ENCODE measurements around the gene PPP2R3A.
"Not testable (repeated sequence)": the region's sequence is repeated elsewhere in the genome, so short reads cannot be mapped to it uniquely, and the experiment has no call there.

Gene PPP2R3A

DNA sequence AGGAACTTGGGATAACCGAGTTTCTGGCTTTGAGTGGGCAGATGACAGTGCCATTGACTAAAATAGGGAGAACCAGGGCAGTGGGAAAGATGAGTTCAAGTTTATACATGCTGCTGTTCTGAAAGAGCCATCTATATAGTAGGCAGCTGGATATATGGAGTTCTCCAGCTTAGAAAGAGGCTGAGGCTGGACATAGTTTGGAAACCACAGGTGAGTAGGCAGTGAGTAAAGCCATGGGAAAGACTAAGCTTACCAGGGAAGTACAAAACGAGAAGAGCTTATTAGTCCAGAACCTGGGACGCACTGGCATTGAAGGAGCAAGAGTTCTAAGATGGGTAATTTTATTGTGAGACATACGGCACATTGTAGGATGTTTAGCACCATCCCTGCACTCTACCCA is 176.4 kb downstream of the PPP2R3A start:
- no peaks in the 10 kb centered on the region for H3K9me3 Mint-ChIP-seq
- peaks cover 4% of the 10 kb centered on the region for H3K27me3 Mint-ChIP-seq (ENCODE audit: low read depth, poor library complexity)
- H3K36me3 Mint-ChIP-seq (ENCODE audit: low read depth), result peaks cover 32% of the 10 kb centered on the region
- H3K27ac Mint-ChIP-seq, result peak overlapping the region; percentile 4
- DNase-seq, result no peak
- no peak overlapping the region for H3K4me3 Mint-ChIP-seq
- peaks cover under 1% of the 10 kb centered on the region for H3K4me1 Mint-ChIP-seq
- TF ChIP-seq, protein P1, sequence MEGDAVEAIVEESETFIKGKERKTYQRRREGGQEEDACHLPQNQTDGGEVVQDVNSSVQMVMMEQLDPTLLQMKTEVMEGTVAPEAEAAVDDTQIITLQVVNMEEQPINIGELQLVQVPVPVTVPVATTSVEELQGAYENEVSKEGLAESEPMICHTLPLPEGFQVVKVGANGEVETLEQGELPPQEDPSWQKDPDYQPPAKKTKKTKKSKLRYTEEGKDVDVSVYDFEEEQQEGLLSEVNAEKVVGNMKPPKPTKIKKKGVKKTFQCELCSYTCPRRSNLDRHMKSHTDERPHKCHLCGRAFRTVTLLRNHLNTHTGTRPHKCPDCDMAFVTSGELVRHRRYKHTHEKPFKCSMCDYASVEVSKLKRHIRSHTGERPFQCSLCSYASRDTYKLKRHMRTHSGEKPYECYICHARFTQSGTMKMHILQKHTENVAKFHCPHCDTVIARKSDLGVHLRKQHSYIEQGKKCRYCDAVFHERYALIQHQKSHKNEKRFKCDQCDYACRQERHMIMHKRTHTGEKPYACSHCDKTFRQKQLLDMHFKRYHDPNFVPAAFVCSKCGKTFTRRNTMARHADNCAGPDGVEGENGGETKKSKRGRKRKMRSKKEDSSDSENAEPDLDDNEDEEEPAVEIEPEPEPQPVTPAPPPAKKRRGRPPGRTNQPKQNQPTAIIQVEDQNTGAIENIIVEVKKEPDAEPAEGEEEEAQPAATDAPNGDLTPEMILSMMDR (IDR thresholded peaks at IDR 0.05), result no peak

DNA sequence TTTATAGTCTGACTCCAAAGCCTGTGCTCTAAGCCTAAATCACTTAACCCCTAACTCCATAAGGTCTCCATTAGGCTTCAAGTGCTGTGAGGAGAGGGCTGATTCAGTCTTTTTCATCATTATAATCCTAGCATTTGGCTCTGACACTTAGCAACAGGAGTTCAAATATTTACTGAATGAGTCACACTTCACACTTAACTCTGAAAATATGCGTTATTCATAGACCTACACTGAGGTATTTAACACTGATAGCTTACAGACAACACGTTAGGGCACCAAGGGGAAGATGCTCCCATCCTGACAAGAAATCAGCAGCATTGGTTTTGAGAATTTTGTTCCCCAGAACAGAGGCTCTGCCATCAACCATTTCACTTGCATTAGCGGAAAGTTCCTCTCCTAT is 177.1 kb downstream of the PPP2R3A start:
- Mint-ChIP-seq H3K27me3 (ENCODE audit: low read depth, poor library complexity) (peaks cover 4% of the 10 kb centered on the region), H3K4me1 (no peaks in the 10 kb centered on the region), H3K9me3 (no peaks in the 10 kb centered on the region), H3K36me3 (ENCODE audit: low read depth) (peaks cover 35% of the 10 kb centered on the region), H3K4me3 (no peak overlapping the region), H3K27ac (peak overlapping the region; percentile 79)
- no peak for DNase-seq
- TF ChIP-seq, protein P1 (IDR thresholded peaks at IDR 0.05), result no peak

DNA sequence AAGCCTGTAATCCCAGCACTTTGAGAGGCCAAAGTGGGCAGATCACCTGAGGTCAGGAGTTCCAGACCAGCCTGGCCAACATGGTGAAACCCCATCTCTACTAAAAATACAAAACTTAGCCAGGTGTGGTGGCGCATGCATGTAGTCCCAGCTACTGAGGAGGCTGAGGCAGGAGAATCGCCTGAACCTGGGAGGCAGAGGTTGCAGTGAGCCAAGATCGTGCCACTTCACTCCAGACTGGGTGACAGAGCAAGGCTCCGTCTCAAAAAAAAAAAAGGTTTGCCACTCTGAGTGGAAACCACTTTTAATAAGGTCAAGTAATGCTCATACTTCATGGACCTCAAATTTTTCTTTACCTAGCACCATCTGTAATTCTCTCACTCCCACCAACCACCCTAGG is 178.9 kb downstream of the PPP2R3A start:
- H3K4me3 Mint-ChIP-seq; H3K27me3 Mint-ChIP-seq (ENCODE audit: low read depth, poor library complexity); H3K4me1 Mint-ChIP-seq; H3K9me3 Mint-ChIP-seq; DNase-seq: not testable (repeated sequence)
- peak overlapping the region; percentile 64 for H3K27ac Mint-ChIP-seq
- peaks cover 39% of the 10 kb centered on the region for H3K36me3 Mint-ChIP-seq (ENCODE audit: low read depth)

DNA sequence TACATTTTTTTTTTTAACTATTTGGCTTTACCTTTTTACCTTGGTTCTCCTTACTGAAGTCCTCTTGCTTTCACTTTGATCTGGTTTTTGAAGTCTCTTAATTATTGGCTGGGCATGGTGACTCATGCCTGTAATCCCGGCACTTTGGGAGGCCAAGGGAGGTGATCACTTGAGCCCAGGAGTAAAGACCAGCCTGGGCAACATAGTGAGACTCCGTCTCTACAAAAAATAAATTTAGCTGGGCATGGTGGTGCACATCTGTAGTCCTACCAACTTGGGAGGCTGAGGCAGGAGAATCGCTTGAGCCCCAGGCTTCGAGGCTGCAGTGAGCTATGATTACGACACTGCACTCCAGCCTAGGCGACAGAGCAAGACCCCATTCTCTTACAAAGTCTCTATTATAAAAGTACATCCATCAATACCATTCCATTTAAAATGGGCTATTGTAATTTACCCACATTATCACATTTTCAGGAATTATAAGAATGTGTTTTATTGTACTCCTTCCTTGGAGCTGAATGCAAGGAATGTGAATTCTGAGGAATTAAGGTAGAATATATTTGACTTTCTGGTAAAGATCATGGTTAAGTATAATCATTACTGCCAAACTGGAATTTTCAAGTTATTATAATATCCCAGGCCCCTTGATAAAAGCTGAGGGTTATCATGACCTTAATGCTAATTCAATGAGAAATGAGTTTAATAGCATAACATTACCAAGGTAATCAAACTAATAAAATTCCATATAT is 181.6 kb downstream of the PPP2R3A start:
- DNase-seq, result no peak
- no peaks in the 10 kb centered on the region for H3K4me1 Mint-ChIP-seq
- peak overlapping the region; percentile 61 for H3K27ac Mint-ChIP-seq
- TF ChIP-seq, protein P1 (IDR thresholded peaks at IDR 0.05), result no peak
- H3K4me3 Mint-ChIP-seq, result no peak overlapping the region
- no peaks in the 10 kb centered on the region for H3K9me3 Mint-ChIP-seq
- H3K27me3 Mint-ChIP-seq (ENCODE audit: low read depth, poor library complexity), result peaks cover 4% of the 10 kb centered on the region
- peaks cover 65% of the 10 kb centered on the region for H3K36me3 Mint-ChIP-seq (ENCODE audit: low read depth)

DNA sequence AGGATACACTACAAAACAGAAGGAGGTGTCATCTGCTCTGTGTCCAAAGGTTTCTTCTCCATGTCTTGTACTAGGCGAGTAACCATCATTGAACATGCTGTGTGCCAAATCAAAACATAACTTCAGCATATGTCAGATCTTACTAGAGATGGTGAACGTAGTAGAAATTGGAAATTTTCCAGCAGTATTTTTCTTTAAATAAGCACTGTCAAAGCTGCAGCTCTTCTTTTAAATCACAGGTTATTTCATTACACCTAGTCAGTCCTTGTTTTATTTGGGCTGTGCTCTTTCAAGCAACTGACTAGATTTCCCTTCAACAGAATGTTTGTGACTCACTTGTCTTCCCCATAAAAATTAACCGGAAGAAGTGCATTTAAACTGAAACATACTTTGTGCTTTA is 184.1 kb downstream of the PPP2R3A start:
- H3K27me3 Mint-ChIP-seq (ENCODE audit: low read depth, poor library complexity), result no peaks in the 10 kb centered on the region
- peaks cover 5% of the 10 kb centered on the region for H3K4me1 Mint-ChIP-seq
- H3K27ac Mint-ChIP-seq, result peak overlapping the region; percentile 10
- no peaks in the 10 kb centered on the region for H3K9me3 Mint-ChIP-seq
- peaks cover 69% of the 10 kb centered on the region for H3K36me3 Mint-ChIP-seq (ENCODE audit: low read depth)
- TF ChIP-seq, protein P1 (IDR thresholded peaks at IDR 0.05), result no peak
- DNase-seq, result no peak
- H3K4me3 Mint-ChIP-seq, result no peak overlapping the region

DNA sequence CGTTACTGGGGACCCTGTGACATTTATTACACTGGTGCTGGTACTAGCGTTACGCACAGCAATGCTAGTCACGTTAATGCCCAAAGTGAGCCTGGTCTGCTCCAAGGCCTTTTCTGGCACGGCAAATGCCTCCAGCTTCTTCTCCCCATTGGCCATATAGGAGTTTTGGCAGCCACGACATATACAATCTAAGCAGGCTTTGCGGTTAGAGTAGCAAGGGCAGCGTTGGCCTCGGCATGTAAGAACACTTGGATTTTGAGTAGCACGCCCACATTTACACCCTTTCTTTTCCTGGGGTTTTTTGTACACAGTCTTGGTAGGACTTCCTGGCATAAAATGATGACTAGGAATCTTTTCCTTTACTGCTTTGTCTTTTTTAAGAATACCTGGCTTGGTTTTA is 185.7 kb downstream of the PPP2R3A start:
- Mint-ChIP-seq H3K27me3 (ENCODE audit: low read depth, poor library complexity) (no peaks in the 10 kb centered on the region), H3K36me3 (ENCODE audit: low read depth) (peaks cover 61% of the 10 kb centered on the region), H3K9me3 (no peaks in the 10 kb centered on the region), H3K4me1 (peaks cover 5% of the 10 kb centered on the region), H3K4me3 (no peak overlapping the region), H3K27ac (peak overlapping the region; percentile 66)
- TF ChIP-seq, protein P1 (IDR thresholded peaks at IDR 0.05), result no peak
- DNase-seq, result no peak
